BE2C (cell line): ENCODE data around the gene KCNJ6.
"Not testable (repeated sequence)": the region's sequence is repeated elsewhere in the genome, so short reads cannot be mapped to it uniquely, and the experiment has no call there.

Experiments used
- DNase-seq: peaks from one replicate; pipeline ENCODE4 v3.0.0-alpha.2; 2020
- H3K27me3 ChIP-seq: fragments of 250-450 bp; sonication (Bioruptor Pico); 2 replicates; pipeline ENCODE4 v1.5.1; 2020; ENCODE audit warnings: mild to moderate bottlenecking
- H3K36me3 ChIP-seq: fragments of 250-450 bp; sonication (Bioruptor Pico); 2 replicates; pipeline ENCODE4 v1.5.1; 2020; ENCODE audit warnings: mild to moderate bottlenecking
- H3K4me1 ChIP-seq: fragments of 250-450 bp; sonication (Bioruptor Pico); 2 replicates; pipeline ENCODE4 v1.5.1; 2020
- H3K4me3 ChIP-seq: 2 replicates; pipeline ENCODE4 v1.5.1; 2011; ENCODE audit warnings: low read depth, low read length
- H3K9me3 ChIP-seq: fragments of 250-450 bp; sonication (Bioruptor Pico); 2 replicates; pipeline ENCODE4 v1.5.1; 2020
- CTCF ChIP-seq: IDR thresholded peaks from 2 replicates; pipeline ENCODE4 v1.5.1; 2012; ENCODE audit warnings: mild to moderate bottlenecking, low read depth, low read length

Gene KCNJ6

GRCh38 chr21:37669249-37669648, 247.0 kb downstream of the KCNJ6 start:
- Histone ChIP-seq H3K27me3 (peaks cover 4% of the 10 kb centered on the region; the same call in 1 of the 2 replicates), H3K4me3 (no peak overlapping the region), H3K9me3 (no peaks in the 10 kb centered on the region), H3K36me3 (no peaks in the 10 kb centered on the region), H3K4me1 (no peaks in the 10 kb centered on the region)
- DNase-seq: no peak
- TF ChIP-seq CTCF: no peak

GRCh38 chr21:37668462-37669239, 247.6 kb downstream of the KCNJ6 start:
- Histone ChIP-seq H3K36me3 (no peaks in the 10 kb centered on the region), H3K4me3 (no peak overlapping the region), H3K4me1 (no peaks in the 10 kb centered on the region), H3K9me3 (no peaks in the 10 kb centered on the region), H3K27me3 (no peaks in the 10 kb centered on the region; the same call in 1 of the 2 replicates)
- no peak for DNase-seq
- TF ChIP-seq CTCF: no peak

GRCh38 chr21:37667380-37667779, 248.9 kb downstream of the KCNJ6 start:
- Histone ChIP-seq H3K4me3 (no peak overlapping the region), H3K4me1 (no peaks in the 10 kb centered on the region), H3K27me3 (no peaks in the 10 kb centered on the region; the same call in 1 of the 2 replicates), H3K36me3 (no peaks in the 10 kb centered on the region), H3K9me3 (no peaks in the 10 kb centered on the region)
- no peak for TF ChIP-seq CTCF
- DNase-seq: no peak

- H3K4me3 ChIP-seq: no peak overlapping the region
- no peaks in the 10 kb centered on the region for H3K36me3 ChIP-seq
- DNase-seq: no peak
- H3K27me3 ChIP-seq: no peaks in the 10 kb centered on the region; the same call in 1 of the 2 replicates
- no peak for TF ChIP-seq CTCF
- no peaks in the 10 kb centered on the region; the same call in 1 of the 2 replicates for H3K9me3 ChIP-seq
- no peaks in the 10 kb centered on the region for H3K4me1 ChIP-seq
Observed at GRCh38 chr21:37665230-37666024, 250.8 kb downstream of the KCNJ6 start.

- H3K36me3 ChIP-seq, DNase-seq, H3K9me3 ChIP-seq, H3K4me1 ChIP-seq, H3K4me3 ChIP-seq, H3K27me3 ChIP-seq: not testable (repeated sequence)
Observed at GRCh38 chr21:37662227-37662626, 254.0 kb downstream of the KCNJ6 start.

GRCh38 chr21:37660709-37661108, 255.5 kb downstream of the KCNJ6 start:
- no peak overlapping the region for H3K4me3 ChIP-seq
- H3K27me3 ChIP-seq: 0 out of 2 replicates have a peak, but pooled peaks cover 3% of the 10 kb centered on the region
- no peaks in the 10 kb centered on the region; the same call in 1 of the 2 replicates for H3K9me3 ChIP-seq
- no peaks in the 10 kb centered on the region for H3K36me3 ChIP-seq
- TF ChIP-seq CTCF: no peak
- no peak for DNase-seq
- no peaks in the 10 kb centered on the region for H3K4me1 ChIP-seq
